Measurements from ENCODE around the gene OLIG1.

Gene OLIG1

DNA sequence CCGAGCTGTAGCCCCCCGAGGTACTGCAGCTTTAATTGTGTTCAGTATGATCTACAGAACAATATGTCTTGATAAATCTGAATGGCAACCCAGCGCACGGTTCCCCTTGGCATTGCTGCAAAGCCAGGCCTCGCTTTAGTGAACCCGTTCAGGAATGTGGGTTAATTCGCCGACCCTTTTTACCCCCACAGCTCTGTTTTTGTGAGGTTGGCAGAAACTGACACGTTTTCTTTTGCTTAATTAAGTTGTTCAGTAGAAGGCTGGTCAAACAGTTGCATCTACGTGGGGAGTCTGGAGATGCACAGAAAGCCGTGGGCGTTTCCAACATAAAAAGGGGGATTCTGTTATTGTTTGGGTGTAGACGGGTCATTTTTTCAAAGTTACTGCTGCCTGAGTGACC lies 43.2 kb downstream of the OLIG1 start:
- Mint-ChIP-seq H3K4me3 (no peak overlapping the region), H3K27me3 (peaks cover 29% of the 10 kb centered on the region), H3K4me1 (ENCODE audit: low read depth) (peaks cover 36% of the 10 kb centered on the region), H3K36me3 (ENCODE audit: low read depth) (no peaks in the 10 kb centered on the region), H3K9me3 (no peaks in the 10 kb centered on the region), H3K27ac (no peak overlapping the region)
- DNase-seq = no peak

DNA sequence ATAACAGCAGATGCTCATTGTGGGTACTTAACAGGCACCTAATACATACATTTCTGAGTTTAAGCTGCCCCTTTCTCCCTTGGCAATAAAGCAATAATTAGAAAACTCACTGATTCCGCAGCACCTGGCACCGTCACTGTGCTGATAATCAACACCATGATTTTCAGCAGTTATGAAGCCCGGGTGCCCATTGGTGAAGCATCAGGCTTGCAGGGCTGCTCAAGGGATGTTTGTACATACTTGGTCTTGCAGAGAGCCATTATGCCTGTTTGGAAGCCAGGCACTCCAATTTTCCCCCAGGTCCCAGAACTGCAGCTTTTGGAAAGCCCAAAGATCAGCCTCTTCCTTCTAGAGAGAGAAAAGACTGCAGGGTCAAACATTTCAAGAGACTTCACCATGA lies 44.3 kb downstream of the OLIG1 start:
- no peak for DNase-seq
- Mint-ChIP-seq H3K27me3 (peaks cover 19% of the 10 kb centered on the region), H3K9me3 (no peaks in the 10 kb centered on the region), H3K4me3 (no peak overlapping the region), H3K27ac (no peak overlapping the region), H3K36me3 (ENCODE audit: low read depth) (no peaks in the 10 kb centered on the region), H3K4me1 (ENCODE audit: low read depth) (peaks cover 34% of the 10 kb centered on the region)

DNA sequence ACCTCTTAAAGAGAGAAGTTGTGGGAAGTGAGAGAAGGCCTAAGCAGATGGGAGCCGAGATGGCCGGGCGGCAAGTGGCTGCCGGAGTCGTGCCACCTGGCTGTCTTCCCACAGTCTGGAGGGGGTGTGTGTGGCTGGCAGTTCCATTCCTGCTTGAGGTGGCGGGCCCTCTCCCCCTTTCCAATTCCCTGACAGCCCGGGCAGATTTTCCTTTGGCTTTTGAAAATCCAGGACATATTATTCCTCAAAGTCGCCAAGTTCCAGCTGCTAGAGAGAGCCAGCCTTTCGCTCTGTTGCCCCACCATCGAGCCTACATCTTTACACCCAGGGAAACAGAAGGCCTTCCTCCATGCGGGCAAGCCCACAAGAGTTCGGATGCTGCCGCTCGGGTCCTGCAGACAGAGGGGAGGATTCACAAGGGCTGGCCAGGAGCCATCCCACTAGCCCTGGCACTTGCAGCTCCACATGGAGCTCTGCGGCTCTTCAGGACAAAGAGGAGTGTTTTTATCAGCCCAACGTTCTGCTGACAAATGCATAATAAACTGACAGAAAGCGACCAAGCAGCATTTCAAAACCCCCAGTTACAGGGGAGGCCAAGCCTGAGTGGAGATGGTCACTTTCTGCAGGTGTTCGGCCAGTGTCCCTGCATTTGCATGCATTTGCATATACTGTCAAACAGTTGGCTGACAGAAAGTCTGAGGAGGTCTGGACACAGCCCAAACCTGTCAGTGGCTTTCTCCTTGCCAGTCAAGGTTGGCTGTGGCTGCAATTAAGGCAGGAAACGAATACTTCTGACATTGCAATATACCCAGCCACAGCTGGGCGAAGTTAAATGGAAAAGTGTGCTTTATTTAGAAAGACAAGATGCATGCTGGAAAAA lies 45.9 kb downstream of the OLIG1 start:
- H3K27me3 Mint-ChIP-seq = peaks cover 4% of the 10 kb centered on the region
- H3K4me3 Mint-ChIP-seq = no peak overlapping the region
- no peaks in the 10 kb centered on the region for H3K9me3 Mint-ChIP-seq
- H3K27ac Mint-ChIP-seq = no peak overlapping the region
- DNase-seq = no peak
- no peaks in the 10 kb centered on the region for H3K36me3 Mint-ChIP-seq (ENCODE audit: low read depth)
- H3K4me1 Mint-ChIP-seq (ENCODE audit: low read depth) = peaks cover 25% of the 10 kb centered on the region

DNA sequence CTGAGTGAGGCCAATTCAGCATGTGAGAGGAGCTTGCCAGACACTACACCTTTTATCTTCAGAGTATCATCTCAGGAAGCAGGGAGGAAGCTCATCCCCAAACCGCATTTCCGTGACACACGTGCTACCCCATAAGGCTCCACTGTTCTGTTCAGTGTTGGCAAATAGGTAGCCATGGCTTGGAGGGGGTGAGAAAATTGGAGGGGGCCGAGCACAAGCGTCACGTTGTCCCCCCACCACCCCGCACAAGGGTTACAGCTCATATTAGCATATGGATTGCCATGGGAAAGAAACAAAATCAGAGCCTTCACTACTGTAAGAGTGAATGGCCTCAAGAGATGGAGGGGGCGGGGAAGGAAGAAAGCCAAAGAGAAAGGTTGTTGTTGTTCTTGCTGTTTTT lies 46.7 kb downstream of the OLIG1 start:
- H3K27ac Mint-ChIP-seq = no peak overlapping the region
- H3K4me3 Mint-ChIP-seq = no peak overlapping the region
- peaks cover 25% of the 10 kb centered on the region for H3K4me1 Mint-ChIP-seq (ENCODE audit: low read depth)
- H3K27me3 Mint-ChIP-seq = no peaks in the 10 kb centered on the region
- H3K9me3 Mint-ChIP-seq = no peaks in the 10 kb centered on the region
- DNase-seq = no peak
- H3K36me3 Mint-ChIP-seq (ENCODE audit: low read depth) = no peaks in the 10 kb centered on the region

DNA sequence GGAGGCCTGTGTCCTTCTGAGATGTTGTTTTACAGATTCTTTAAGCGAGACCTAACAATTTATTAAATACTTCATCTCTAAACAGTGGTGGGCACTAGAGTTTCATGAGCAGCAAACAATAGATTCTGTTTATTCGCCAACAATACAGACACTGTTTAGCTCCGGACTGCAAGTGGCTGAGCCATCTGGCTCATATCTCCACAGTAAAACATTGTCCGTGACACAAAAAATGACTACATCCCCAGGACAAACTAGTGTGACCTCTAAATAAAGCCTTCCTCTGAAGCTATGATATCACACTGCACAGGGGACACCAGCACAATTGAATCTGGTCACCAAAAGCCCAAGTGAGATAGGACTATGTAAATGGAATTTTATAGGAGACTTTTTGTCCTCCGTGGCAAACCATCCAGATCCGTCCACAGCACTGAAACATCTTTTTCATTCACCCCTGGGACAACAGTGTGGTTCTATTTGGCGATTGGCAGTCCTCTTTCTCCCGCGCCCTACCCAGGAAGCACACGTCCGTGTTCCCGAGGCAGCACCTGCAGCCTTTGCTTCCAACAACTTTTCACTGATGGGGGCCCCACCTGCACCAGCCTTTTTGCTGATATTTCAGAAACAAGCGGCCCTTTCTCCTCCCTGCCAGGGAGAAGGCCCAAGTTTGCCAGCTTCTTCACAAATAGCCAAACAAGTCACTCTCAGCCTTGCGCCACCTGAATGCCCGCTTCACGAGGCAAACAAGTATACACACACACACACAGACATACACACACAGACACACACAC lies 47.4 kb downstream of the OLIG1 start:
- Mint-ChIP-seq H3K4me3 (no peak overlapping the region), H3K9me3 (no peaks in the 10 kb centered on the region), H3K27ac (no peak overlapping the region), H3K36me3 (ENCODE audit: low read depth) (no peaks in the 10 kb centered on the region), H3K27me3 (no peaks in the 10 kb centered on the region), H3K4me1 (ENCODE audit: low read depth) (peaks cover 25% of the 10 kb centered on the region)
- DNase-seq = no peak

Data from activated T-cell treated with anti-CD3 and anti-CD28 coated beads, Interleukin-2, amount 50 U/mL, for 24 hours (primary cell).